ENCODE results near the gene TXNDC16.
"Not testable (repeated sequence)": the region's sequence is repeated elsewhere in the genome, so short reads cannot be mapped to it uniquely, and the experiment has no call there.

Gene TXNDC16

DNA sequence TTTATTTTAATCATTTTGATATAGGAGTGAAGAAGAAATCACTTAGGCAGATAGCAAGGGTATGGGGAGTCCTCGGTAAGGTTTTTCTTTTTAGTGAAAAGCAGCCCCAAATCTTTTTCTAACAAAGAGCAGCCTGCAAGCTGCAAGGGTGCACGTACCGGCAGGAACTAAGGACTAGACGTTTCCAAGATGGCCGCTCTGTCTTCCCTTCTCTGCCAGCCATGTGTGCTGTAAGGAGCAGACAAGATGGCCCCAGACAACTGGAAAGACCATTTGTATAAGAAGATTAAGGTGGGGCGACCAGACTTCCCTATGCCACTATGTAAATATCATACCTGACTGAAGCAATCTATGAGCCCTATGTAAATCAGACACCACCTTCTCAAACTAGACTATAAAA lies 79.6 kb downstream of the TXNDC16 start:
- ChIA-PET CTCF (interaction anchor here (1.1 kb wide), 1 partner anchor 9 kb away, joined by 3 read pairs; no protein-coding TSS in a partner anchor), POLR2A (no interaction called here)

DNA sequence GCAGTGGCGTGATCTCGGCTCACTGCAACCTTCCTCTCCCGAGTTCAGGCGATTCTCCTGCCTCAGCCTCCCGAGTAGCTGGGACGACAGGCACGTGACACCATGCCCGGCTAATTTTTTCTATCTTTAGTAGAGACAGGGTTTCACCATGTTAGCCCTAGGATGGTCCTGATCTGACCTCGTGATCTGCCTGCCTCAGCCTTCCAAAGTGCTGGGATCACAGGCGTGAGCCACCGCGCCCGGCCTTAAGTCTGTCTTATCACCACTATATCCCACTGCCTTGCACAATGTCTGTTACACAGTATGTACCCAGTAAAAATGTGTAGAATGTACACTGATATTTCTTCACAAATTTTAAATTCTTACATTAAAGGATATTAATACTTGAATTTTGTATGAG lies 80.1 kb downstream of the TXNDC16 start:
- H3K27me3 ChIP-seq (replicated peaks in 2 of 5; ENCODE audit: control insufficient read depth in 4 of 5, insufficient read depth in 5 of 5, low read length in 4 of 5); H3K4me3 ChIP-seq (ENCODE audit: control insufficient read depth in 1 of 7, extremely low read depth in 1 of 7, insufficient read depth in 4 of 7, low read depth in 2 of 7, low read length in 6 of 7); POLR2A ChIA-PET; DNase-seq; H3K4me1 ChIP-seq (ENCODE audit: control extremely low read depth in 1 of 4, control insufficient read depth in 4 of 4, insufficient read depth in 4 of 4, low read length in 3 of 4); H3K9me3 ChIP-seq (ENCODE audit: control extremely low read depth in 1 of 5, control insufficient read depth in 4 of 5, insufficient read depth in 2 of 5, low read depth in 1 of 5, low read length in 4 of 5); H3K27ac ChIP-seq (ENCODE audit: insufficient read depth in 1 of 2, low read depth in 1 of 2, low read length in 2 of 2, poor library complexity in 1 of 2, severe bottlenecking in 2 of 2): not testable (repeated sequence)
- WGBS (ENCODE audit: insufficient coverage) = 100% methylated on average over 7 of the region's 13 CpGs
- peaks cover 0 to 14% (median 2%) of the 10 kb centered on the region in 4 experiments for H3K36me3 ChIP-seq (ENCODE audit: control insufficient read depth in 4 of 4, insufficient read depth in 4 of 4, low read length in 3 of 4)
- CTCF ChIA-PET = interaction anchor here (1.1 kb wide), 1 partner anchor 9 kb away, joined by 3 read pairs; no protein-coding TSS in a partner anchor

More for the DNA sequence above, 79.6 kb downstream of the TXNDC16 start:
- H3K27ac ChIP-seq (ENCODE audit: insufficient read depth in 1 of 2, low read depth in 1 of 2, low read length in 2 of 2, poor library complexity in 1 of 2, severe bottlenecking in 2 of 2) = no peak overlapping the region
- H3K9me3 ChIP-seq (ENCODE audit: control extremely low read depth in 1 of 5, control insufficient read depth in 4 of 5, insufficient read depth in 2 of 5, low read depth in 1 of 5, low read length in 4 of 5) = peaks cover 0 to 9% (median 0%) of the 10 kb centered on the region in 5 experiments
- H3K36me3 ChIP-seq (ENCODE audit: control insufficient read depth in 4 of 4, insufficient read depth in 4 of 4, low read length in 3 of 4) = peaks cover 0 to 14% (median 2%) of the 10 kb centered on the region in 4 experiments
- no peak overlapping the region for H3K4me3 ChIP-seq (ENCODE audit: control insufficient read depth in 1 of 7, extremely low read depth in 1 of 7, insufficient read depth in 4 of 7, low read depth in 2 of 7, low read length in 6 of 7)
- H3K27me3 ChIP-seq (replicated peaks in 2 of 5; ENCODE audit: control insufficient read depth in 4 of 5, insufficient read depth in 5 of 5, low read length in 4 of 5) = no peaks in the 10 kb centered on the region
- no peak for DNase-seq
- 97% methylated on average over 5 of the region's 6 CpGs for WGBS (ENCODE audit: insufficient coverage)
- H3K4me1 ChIP-seq (ENCODE audit: control extremely low read depth in 1 of 4, control insufficient read depth in 4 of 4, insufficient read depth in 4 of 4, low read length in 3 of 4) = no peaks in the 10 kb centered on the region

DNA sequence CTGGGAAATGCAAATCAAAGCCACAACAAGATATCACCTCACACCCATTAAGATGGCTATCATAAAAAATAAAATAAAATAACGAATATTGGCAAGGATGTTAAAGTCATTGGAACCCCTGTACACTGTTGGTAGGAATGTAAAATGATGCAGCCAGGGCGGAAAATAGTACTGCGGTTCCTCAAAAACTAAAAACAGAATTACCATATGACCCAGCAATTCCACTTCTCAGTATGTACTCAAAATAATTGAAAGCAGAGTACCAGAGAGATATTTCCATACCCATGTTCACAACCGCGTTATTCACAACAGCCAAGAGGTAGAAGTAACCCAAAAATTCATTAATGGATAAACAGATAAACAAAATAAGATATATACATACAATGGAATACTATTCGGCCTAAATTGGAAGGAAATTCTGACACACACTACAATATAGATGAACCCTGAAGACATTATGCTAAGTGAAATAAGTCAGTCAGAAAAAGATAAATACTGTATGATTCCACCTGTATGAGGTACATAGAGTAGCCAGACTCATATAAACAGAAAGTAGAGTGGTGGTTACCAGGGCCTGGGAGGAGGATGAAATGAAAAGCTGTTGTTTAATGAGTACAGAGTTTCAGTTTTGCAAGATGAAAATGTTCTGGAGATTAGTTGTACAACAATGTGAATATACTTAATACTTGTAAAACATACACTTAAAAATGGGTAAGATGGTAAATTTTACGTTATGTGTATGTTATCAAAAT lies 84.6 kb downstream of the TXNDC16 start:
- no CpG with 5 or more reads among the region's 7 CpGs for WGBS (ENCODE audit: insufficient coverage)
- Histone ChIP-seq H3K36me3 (ENCODE audit: control insufficient read depth in 4 of 4, insufficient read depth in 4 of 4, low read length in 3 of 4) (peaks cover under 1 to 10% (median 2%) of the 10 kb centered on the region in 4 experiments), H3K4me1 (ENCODE audit: control extremely low read depth in 1 of 4, control insufficient read depth in 4 of 4, insufficient read depth in 4 of 4, low read length in 3 of 4) (peaks cover 0 to 7% (median under 1%) of the 10 kb centered on the region in 4 experiments), H3K9me3 (ENCODE audit: control extremely low read depth in 1 of 5, control insufficient read depth in 4 of 5, insufficient read depth in 2 of 5, low read depth in 1 of 5, low read length in 4 of 5) (peaks cover 0 to 6% (median 2%) of the 10 kb centered on the region in 5 experiments), H3K4me3 (ENCODE audit: control insufficient read depth in 1 of 7, extremely low read depth in 1 of 7, insufficient read depth in 4 of 7, low read depth in 2 of 7, low read length in 6 of 7) (no peak overlapping the region), H3K27ac (ENCODE audit: insufficient read depth in 1 of 2, low read depth in 1 of 2, low read length in 2 of 2, poor library complexity in 1 of 2, severe bottlenecking in 2 of 2) (no peak overlapping the region), H3K27me3 (replicated peaks in 2 of 5; ENCODE audit: control insufficient read depth in 4 of 5, insufficient read depth in 5 of 5, low read length in 4 of 5) (no peaks in the 10 kb centered on the region)
- POLR2A ChIA-PET = no interaction called here
- DNase-seq = no peak
- CTCF ChIA-PET = interaction anchor here (0.6 to 1.5 kb wide), 5 partner anchors 19 to 195 kb away, joined by 3 to 5 read pairs (median 4); no protein-coding TSS in a partner anchor

DNA sequence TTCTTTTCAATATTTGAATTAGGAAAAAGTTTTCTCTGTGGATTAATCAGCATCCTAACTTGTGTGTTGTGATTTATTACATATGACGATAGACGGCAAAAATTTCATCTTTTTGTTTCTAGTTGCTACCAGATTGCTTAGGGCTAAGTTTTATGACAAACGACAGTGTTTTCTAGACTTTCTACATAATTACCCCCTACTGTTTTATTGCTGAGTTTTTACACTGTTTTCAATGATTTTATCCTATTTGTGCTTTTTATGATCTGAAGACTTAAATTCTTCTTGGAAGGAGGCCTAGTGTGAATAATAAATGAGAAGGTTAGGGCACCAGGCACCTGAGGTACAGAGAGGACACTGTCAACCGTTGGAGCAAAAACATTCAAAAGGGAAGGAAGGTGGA lies 88.1 kb downstream of the TXNDC16 start:
- H3K9me3 ChIP-seq (ENCODE audit: control extremely low read depth in 1 of 5, control insufficient read depth in 4 of 5, insufficient read depth in 2 of 5, low read depth in 1 of 5, low read length in 4 of 5) = peaks cover 0 to 22% (median 7%) of the 10 kb centered on the region in 5 experiments
- H3K36me3 ChIP-seq (ENCODE audit: control insufficient read depth in 4 of 4, insufficient read depth in 4 of 4, low read length in 3 of 4) = peaks cover 7 to 21% (median 16%) of the 10 kb centered on the region in 4 experiments
- no peaks in the 10 kb centered on the region for H3K27me3 ChIP-seq (replicated peaks in 2 of 5; ENCODE audit: control insufficient read depth in 4 of 5, insufficient read depth in 5 of 5, low read length in 4 of 5)
- CTCF ChIA-PET = interaction anchor here (1.2 kb wide), 2 partner anchors 9 to 163 kb away, joined by 3 to 5 read pairs; no protein-coding TSS in a partner anchor
- H3K4me3 ChIP-seq (ENCODE audit: control insufficient read depth in 1 of 7, extremely low read depth in 1 of 7, insufficient read depth in 4 of 7, low read depth in 2 of 7, low read length in 6 of 7) = no peak overlapping the region
- DNase-seq = no peak
- POLR2A ChIA-PET = no interaction called here
- H3K27ac ChIP-seq (ENCODE audit: insufficient read depth in 1 of 2, low read depth in 1 of 2, low read length in 2 of 2, poor library complexity in 1 of 2, severe bottlenecking in 2 of 2) = no peak overlapping the region
- WGBS (ENCODE audit: insufficient coverage) = no CpG with 5 or more reads among the region's 4 CpGs
- peaks cover 0 to 7% (median under 1%) of the 10 kb centered on the region in 4 experiments for H3K4me1 ChIP-seq (ENCODE audit: control extremely low read depth in 1 of 4, control insufficient read depth in 4 of 4, insufficient read depth in 4 of 4, low read length in 3 of 4)

DNA sequence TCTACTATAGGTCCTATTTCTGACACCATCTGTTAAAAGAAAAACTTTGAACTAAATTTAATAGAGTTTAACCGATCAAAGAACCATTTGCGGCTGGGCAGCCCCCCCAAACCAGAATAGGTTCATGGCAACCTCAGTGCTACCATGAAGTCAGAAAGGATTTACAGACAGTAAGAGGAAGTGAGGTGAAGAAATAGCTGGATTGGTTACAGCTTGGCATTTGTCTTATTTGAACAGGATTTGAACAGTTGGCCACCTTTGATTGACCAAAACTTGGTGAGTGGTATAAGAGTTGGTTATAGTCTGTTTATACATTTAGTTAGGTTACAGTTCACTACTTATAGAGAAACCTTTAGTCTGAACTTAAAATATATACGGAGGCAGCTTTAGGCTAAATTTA lies 88.9 kb downstream of the TXNDC16 start:
- no peak for DNase-seq
- Histone ChIP-seq H3K4me1 (ENCODE audit: control extremely low read depth in 1 of 4, control insufficient read depth in 4 of 4, insufficient read depth in 4 of 4, low read length in 3 of 4) (peaks cover 0 to 7% (median under 1%) of the 10 kb centered on the region in 4 experiments), H3K27me3 (replicated peaks in 2 of 5; ENCODE audit: control insufficient read depth in 4 of 5, insufficient read depth in 5 of 5, low read length in 4 of 5) (no peaks in the 10 kb centered on the region), H3K9me3 (ENCODE audit: control extremely low read depth in 1 of 5, control insufficient read depth in 4 of 5, insufficient read depth in 2 of 5, low read depth in 1 of 5, low read length in 4 of 5) (peaks cover 0 to 22% (median 7%) of the 10 kb centered on the region in 5 experiments), H3K27ac (ENCODE audit: insufficient read depth in 1 of 2, low read depth in 1 of 2, low read length in 2 of 2, poor library complexity in 1 of 2, severe bottlenecking in 2 of 2) (no peak overlapping the region), H3K36me3 (ENCODE audit: control insufficient read depth in 4 of 4, insufficient read depth in 4 of 4, low read length in 3 of 4) (peaks cover 7 to 21% (median 16%) of the 10 kb centered on the region in 4 experiments), H3K4me3 (ENCODE audit: control insufficient read depth in 1 of 7, extremely low read depth in 1 of 7, insufficient read depth in 4 of 7, low read depth in 2 of 7, low read length in 6 of 7) (no peak overlapping the region)
- WGBS (ENCODE audit: insufficient coverage) = 100% methylated on average over 2 of the region's 3 CpGs
- ChIA-PET CTCF (interaction anchor here (1.2 kb wide), 2 partner anchors 9 to 162 kb away, joined by 3 to 5 read pairs; no protein-coding TSS in a partner anchor), POLR2A (no interaction called here)

DNA sequence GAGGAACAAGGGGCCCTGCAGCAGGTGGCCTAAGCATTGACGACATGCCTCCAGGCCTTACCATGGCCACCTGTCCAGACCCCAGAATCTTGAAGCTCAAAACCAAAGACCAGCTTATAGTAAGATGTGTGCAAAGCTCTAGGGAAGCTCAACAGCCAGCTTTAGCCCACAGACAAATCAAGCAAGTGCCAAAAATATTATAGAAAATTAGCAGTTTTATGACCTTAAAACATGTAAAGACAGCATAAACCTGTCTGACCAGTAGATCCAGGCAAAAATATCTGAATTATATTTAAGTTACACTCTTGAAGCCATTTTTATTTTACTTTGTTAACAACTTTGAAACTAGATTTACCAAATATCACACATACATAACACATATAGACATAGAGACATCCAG lies 90.6 kb downstream of the TXNDC16 start:
- ChIA-PET POLR2A (no interaction called here), CTCF (interaction anchor here (1.2 kb wide), 1 partner anchor 15 kb away, joined by 3 read pairs; no protein-coding TSS in a partner anchor)
- H3K27ac ChIP-seq (ENCODE audit: insufficient read depth in 1 of 2, low read depth in 1 of 2, low read length in 2 of 2, poor library complexity in 1 of 2, severe bottlenecking in 2 of 2) = no peak overlapping the region
- peaks cover 0 to 7% (median under 1%) of the 10 kb centered on the region in 4 experiments for H3K4me1 ChIP-seq (ENCODE audit: control extremely low read depth in 1 of 4, control insufficient read depth in 4 of 4, insufficient read depth in 4 of 4, low read length in 3 of 4)
- H3K9me3 ChIP-seq (ENCODE audit: control extremely low read depth in 1 of 5, control insufficient read depth in 4 of 5, insufficient read depth in 2 of 5, low read depth in 1 of 5, low read length in 4 of 5) = peaks cover 0 to 22% (median 7%) of the 10 kb centered on the region in 5 experiments
- no peak for DNase-seq
- no peak overlapping the region for H3K4me3 ChIP-seq (ENCODE audit: control insufficient read depth in 1 of 7, extremely low read depth in 1 of 7, insufficient read depth in 4 of 7, low read depth in 2 of 7, low read length in 6 of 7)
- peaks cover 7 to 21% (median 16%) of the 10 kb centered on the region in 4 experiments for H3K36me3 ChIP-seq (ENCODE audit: control insufficient read depth in 4 of 4, insufficient read depth in 4 of 4, low read length in 3 of 4)
- no peaks in the 10 kb centered on the region for H3K27me3 ChIP-seq (replicated peaks in 2 of 5; ENCODE audit: control insufficient read depth in 4 of 5, insufficient read depth in 5 of 5, low read length in 4 of 5)
- WGBS (ENCODE audit: insufficient coverage) = no CpG with 5 or more reads among the region's 1 CpG

DNA sequence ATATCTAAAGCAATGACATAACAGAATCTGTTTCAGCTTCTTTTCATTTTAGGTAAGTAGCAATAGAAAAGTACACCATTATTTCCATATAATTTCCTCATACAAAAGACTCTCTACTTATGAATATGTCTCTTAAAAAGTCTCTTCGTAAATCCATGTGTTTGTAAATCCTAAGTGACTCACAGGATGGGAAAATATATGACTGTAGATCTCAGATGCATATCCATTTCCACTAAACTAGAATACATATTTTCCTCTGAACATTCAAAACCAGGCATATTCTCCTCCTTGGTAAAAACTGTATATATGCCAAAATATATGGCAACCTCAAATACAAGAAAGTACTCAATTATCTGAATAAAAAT lies 93.6 kb downstream of the TXNDC16 start:
- Histone ChIP-seq H3K36me3 (ENCODE audit: control insufficient read depth in 4 of 4, insufficient read depth in 4 of 4, low read length in 3 of 4) (peaks cover 7 to 27% (median 20%) of the 10 kb centered on the region in 4 experiments), H3K4me1 (ENCODE audit: control extremely low read depth in 1 of 4, control insufficient read depth in 4 of 4, insufficient read depth in 4 of 4, low read length in 3 of 4) (no peaks in the 10 kb centered on the region), H3K27me3 (replicated peaks in 2 of 5; ENCODE audit: control insufficient read depth in 4 of 5, insufficient read depth in 5 of 5, low read length in 4 of 5) (no peaks in the 10 kb centered on the region), H3K27ac (ENCODE audit: insufficient read depth in 1 of 2, low read depth in 1 of 2, low read length in 2 of 2, poor library complexity in 1 of 2, severe bottlenecking in 2 of 2) (no peak overlapping the region), H3K9me3 (ENCODE audit: control extremely low read depth in 1 of 5, control insufficient read depth in 4 of 5, insufficient read depth in 2 of 5, low read depth in 1 of 5, low read length in 4 of 5) (peaks cover 0 to 22% (median 7%) of the 10 kb centered on the region in 5 experiments), H3K4me3 (ENCODE audit: control insufficient read depth in 1 of 7, extremely low read depth in 1 of 7, insufficient read depth in 4 of 7, low read depth in 2 of 7, low read length in 6 of 7) (no peak overlapping the region)
- POLR2A ChIA-PET = no interaction called here
- no peak for DNase-seq
- WGBS (ENCODE audit: insufficient coverage) = no CpG with 5 or more reads among the region's 1 CpG
- CTCF ChIA-PET = no interaction called here
